Gastroesophageal sphincter (tissue), 3 donors: ENCODE measurements around the gene FGD5.

Experiments
- POLR2A ChIP-seq, 2 donors: fragments of 450-650 bp; IDR thresholded peaks; one replicate each; pipeline ENCODE4 v1.6.1; 2017; ENCODE audit warnings: antibody characterized with exemption in 2 of 2, mild to moderate bottlenecking in 2 of 2, moderate library complexity in 1 of 2
- POLR2AphosphoS5 ChIP-seq: sonication (generic); formaldehyde crosslinking; IDR thresholded peaks from one replicate; pipeline ENCODE4 v1.6.1; 2017; ENCODE audit warnings: antibody characterized with exemption
- TF ChIP-seq, protein P1 (sequence below), 4 experiments: fragments of 200-600 bp in 2 of 4; fragments of 450-650 bp in 2 of 4; sonication (generic) in 1 of 4; IDR thresholded peaks; one replicate each; pipeline ENCODE4 v1.5.1; 2017 to 2019; ENCODE audit warnings: antibody characterized with exemption in 4 of 4, mild to moderate bottlenecking in 2 of 4, moderate library complexity in 2 of 4

DNA sequence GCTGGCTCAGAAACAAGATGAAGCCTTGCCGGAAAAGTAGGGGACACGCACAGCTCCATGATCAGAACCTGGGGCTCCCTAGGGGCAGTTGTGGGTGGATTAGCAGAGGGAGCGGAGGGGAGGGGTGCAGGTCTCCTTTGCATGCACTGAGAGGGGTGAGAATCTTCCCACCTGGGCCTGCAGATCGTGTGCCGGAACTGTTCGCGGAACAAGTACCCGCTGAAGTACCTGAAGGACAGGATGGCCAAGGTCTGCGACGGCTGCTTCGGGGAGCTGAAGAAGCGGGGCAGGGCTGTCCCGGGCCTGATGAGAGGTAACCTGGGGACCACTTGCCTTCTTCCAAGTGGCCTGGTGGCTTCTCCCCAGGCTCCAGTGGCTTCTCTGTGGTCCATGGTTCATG is 104.1 kb downstream of the FGD5 start:
- TF ChIP-seq, protein P1, sequence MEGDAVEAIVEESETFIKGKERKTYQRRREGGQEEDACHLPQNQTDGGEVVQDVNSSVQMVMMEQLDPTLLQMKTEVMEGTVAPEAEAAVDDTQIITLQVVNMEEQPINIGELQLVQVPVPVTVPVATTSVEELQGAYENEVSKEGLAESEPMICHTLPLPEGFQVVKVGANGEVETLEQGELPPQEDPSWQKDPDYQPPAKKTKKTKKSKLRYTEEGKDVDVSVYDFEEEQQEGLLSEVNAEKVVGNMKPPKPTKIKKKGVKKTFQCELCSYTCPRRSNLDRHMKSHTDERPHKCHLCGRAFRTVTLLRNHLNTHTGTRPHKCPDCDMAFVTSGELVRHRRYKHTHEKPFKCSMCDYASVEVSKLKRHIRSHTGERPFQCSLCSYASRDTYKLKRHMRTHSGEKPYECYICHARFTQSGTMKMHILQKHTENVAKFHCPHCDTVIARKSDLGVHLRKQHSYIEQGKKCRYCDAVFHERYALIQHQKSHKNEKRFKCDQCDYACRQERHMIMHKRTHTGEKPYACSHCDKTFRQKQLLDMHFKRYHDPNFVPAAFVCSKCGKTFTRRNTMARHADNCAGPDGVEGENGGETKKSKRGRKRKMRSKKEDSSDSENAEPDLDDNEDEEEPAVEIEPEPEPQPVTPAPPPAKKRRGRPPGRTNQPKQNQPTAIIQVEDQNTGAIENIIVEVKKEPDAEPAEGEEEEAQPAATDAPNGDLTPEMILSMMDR (IDR thresholded peaks at IDR 0.05), result no peak
- TF ChIP-seq POLR2A (IDR thresholded peaks at IDR 0.05) (no peak), POLR2AphosphoS5 (no peak)
